Activated B cell treated with CpG ODN at 0.5 μM for 24 hours (primary cell): ENCODE results near the gene UBE2U. TPM values are rescaled to one million over a fixed set of nuclear protein-coding genes. Genes with fewer than 3 reads are reported as not detected.

ENCODE experiments used
- ATAC-seq: fragments of 200-7000 bp; cut with Tn5 transposase; one replicate; pipeline ENCODE4 v1.10.0; 2021; ENCODE audit warnings: low read depth, mild to moderate bottlenecking, moderate library complexity
- CTCF ChIA-PET: fragments of 350-600 bp; sonication (Branson Sonifier 250); formaldehyde crosslinking; loops from one replicate; lab custom pipeline; 2021; ENCODE audit warnings: antibody characterized with exemption; lab: Charles Lee
- POLR2A ChIA-PET: fragments of 350-600 bp; sonication (Branson Sonifier 250); formaldehyde crosslinking; loops from one replicate; lab custom pipeline; 2021; ENCODE audit warnings: antibody characterized with exemption; lab: Charles Lee
- DNase-seq: peaks from one replicate; pipeline ENCODE4 v3.0.0; 2022
- H3K27ac Mint-ChIP-seq: one replicate; pipeline ENCODE4 v1.8.0; 2020; ENCODE audit warnings: mixed read lengths
- H3K27me3 Mint-ChIP-seq: one replicate; pipeline ENCODE4 v1.8.0; 2021; ENCODE audit warnings: mixed read lengths
- H3K36me3 Mint-ChIP-seq: one replicate; pipeline ENCODE4 v1.8.0; 2021; ENCODE audit warnings: low read depth, mixed read lengths
- H3K4me1 Mint-ChIP-seq: one replicate; pipeline ENCODE4 v1.8.0; 2021; ENCODE audit warnings: mixed read lengths
- H3K4me3 Mint-ChIP-seq: one replicate; pipeline ENCODE4 v1.8.0; 2020; ENCODE audit warnings: mild to moderate bottlenecking, mixed read lengths
- H3K9me3 Mint-ChIP-seq: one replicate; pipeline ENCODE4 v1.8.0; 2020; ENCODE audit warnings: mixed read lengths
- intact Hi-C: fragments of 100-400 bp; cut with micrococcal nuclease; formaldehyde crosslinking; loops from one replicate; pipeline ENCODE4 v1.15.1; 2024
- total RNA-seq: library from RNA; stranded (reverse); gene quantifications from 2 replicates; pipeline ENCODE4 v1.2.3, GENCODE V29; 2022
- TF ChIP-seq, protein P1 (sequence below): fragments of 200-600 bp; IDR thresholded peaks from one replicate; pipeline ENCODE4 v1.8.0; 2022; ENCODE audit warnings: antibody characterized with exemption, mild to moderate bottlenecking

The UBE2U gene
- total RNA-seq, 1 donor from 2014 or later: not detected

GRCh38 chr1:64263856-64264255 lies 60.4 kb downstream of the UBE2U start:
- peaks cover 16% of the 10 kb centered on the region for H3K27me3 Mint-ChIP-seq
- H3K9me3 Mint-ChIP-seq: no peaks in the 10 kb centered on the region
- CTCF ChIA-PET: interaction anchor here (0.9 to 1.0 kb wide), 2 partner anchors 18 to 559 kb away, joined by 3 read pairs; no protein-coding TSS in a partner anchor
- POLR2A ChIA-PET: no interaction called here
- DNase-seq: no peak
- H3K27ac Mint-ChIP-seq: no peak overlapping the region
- intact Hi-C loops: no loop called here
- TF ChIP-seq, protein P1, sequence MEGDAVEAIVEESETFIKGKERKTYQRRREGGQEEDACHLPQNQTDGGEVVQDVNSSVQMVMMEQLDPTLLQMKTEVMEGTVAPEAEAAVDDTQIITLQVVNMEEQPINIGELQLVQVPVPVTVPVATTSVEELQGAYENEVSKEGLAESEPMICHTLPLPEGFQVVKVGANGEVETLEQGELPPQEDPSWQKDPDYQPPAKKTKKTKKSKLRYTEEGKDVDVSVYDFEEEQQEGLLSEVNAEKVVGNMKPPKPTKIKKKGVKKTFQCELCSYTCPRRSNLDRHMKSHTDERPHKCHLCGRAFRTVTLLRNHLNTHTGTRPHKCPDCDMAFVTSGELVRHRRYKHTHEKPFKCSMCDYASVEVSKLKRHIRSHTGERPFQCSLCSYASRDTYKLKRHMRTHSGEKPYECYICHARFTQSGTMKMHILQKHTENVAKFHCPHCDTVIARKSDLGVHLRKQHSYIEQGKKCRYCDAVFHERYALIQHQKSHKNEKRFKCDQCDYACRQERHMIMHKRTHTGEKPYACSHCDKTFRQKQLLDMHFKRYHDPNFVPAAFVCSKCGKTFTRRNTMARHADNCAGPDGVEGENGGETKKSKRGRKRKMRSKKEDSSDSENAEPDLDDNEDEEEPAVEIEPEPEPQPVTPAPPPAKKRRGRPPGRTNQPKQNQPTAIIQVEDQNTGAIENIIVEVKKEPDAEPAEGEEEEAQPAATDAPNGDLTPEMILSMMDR: no peak
- no peak overlapping the region for H3K4me3 Mint-ChIP-seq
- no peak for ATAC-seq
- no peaks in the 10 kb centered on the region for H3K4me1 Mint-ChIP-seq
- H3K36me3 Mint-ChIP-seq: no peaks in the 10 kb centered on the region

GRCh38 chr1:64265141-64265540 lies 61.7 kb downstream of the UBE2U start:
- DNase-seq: no peak
- Mint-ChIP-seq H3K36me3 (no peaks in the 10 kb centered on the region), H3K9me3 (no peaks in the 10 kb centered on the region), H3K27me3 (peaks cover 19% of the 10 kb centered on the region), H3K4me1 (no peaks in the 10 kb centered on the region), H3K27ac (no peak overlapping the region), H3K4me3 (no peak overlapping the region)
- CTCF ChIA-PET: no interaction called here
- intact Hi-C loops: loop anchor here (5.0 kb wide), 1 partner anchor 942 kb away; no protein-coding TSS in a partner anchor
- POLR2A ChIA-PET: no interaction called here
- TF ChIP-seq, protein P1: no peak
- no peak for ATAC-seq

- ChIA-PET POLR2A (no interaction called here), CTCF (no interaction called here)
- TF ChIP-seq, protein P1: no peak
- no peak overlapping the region for H3K27ac Mint-ChIP-seq
- intact Hi-C loops: loop anchor here (5.0 kb wide), 1 partner anchor 940 kb away; no protein-coding TSS in a partner anchor
- no peaks in the 10 kb centered on the region for H3K9me3 Mint-ChIP-seq
- H3K4me1 Mint-ChIP-seq: no peaks in the 10 kb centered on the region
- ATAC-seq (no peak), DNase-seq (no peak)
- H3K36me3 Mint-ChIP-seq: no peaks in the 10 kb centered on the region
- H3K4me3 Mint-ChIP-seq: no peak overlapping the region
- peaks cover 25% of the 10 kb centered on the region for H3K27me3 Mint-ChIP-seq
Observed at GRCh38 chr1:64266991-64267390, 63.6 kb downstream of the UBE2U start.

- intact Hi-C loops: loop anchor here (1.0 to 5.0 kb wide), 2 partner anchors 406 to 938 kb away; no protein-coding TSS in a partner anchor
- Mint-ChIP-seq H3K9me3 (no peaks in the 10 kb centered on the region), H3K4me1 (no peaks in the 10 kb centered on the region), H3K27ac (no peak overlapping the region), H3K4me3 (no peak overlapping the region), H3K36me3 (no peaks in the 10 kb centered on the region), H3K27me3 (peaks cover 25% of the 10 kb centered on the region)
- DNase-seq: no peak
- CTCF ChIA-PET: interaction anchor here (0.8 to 1.2 kb wide), 5 partner anchors 407 to 1419 kb away, joined by 3 to 6 read pairs (median 4); no protein-coding TSS in a partner anchor
- ATAC-seq: no peak
- TF ChIP-seq, protein P1: no peak
- POLR2A ChIA-PET: no interaction called here
Observed at GRCh38 chr1:64268653-64269557, 65.5 kb downstream of the UBE2U start.

DNA sequence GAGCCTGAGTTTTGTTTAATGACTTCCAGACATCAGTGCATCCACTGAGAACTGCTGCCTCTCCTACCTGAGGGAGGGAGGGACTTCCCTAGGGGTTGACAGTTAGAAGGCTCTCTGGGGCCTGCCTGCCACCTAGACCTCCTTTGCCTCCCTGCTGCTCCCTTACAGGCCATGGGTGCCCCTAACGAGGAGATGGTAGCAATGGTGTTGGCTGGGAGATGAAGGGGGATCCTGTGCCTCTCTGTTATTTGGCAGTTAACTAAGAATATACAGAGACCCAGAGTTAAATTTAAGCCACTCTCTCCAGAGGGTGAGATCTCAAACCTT lies 66.1 kb downstream of the UBE2U start:
- TF ChIP-seq, protein P1: no peak
- POLR2A ChIA-PET: no interaction called here
- Mint-ChIP-seq H3K4me3 (no peak overlapping the region), H3K4me1 (no peaks in the 10 kb centered on the region), H3K27me3 (peaks cover 24% of the 10 kb centered on the region), H3K9me3 (no peaks in the 10 kb centered on the region), H3K36me3 (no peaks in the 10 kb centered on the region), H3K27ac (no peak overlapping the region)
- intact Hi-C loops: loop anchor here (1.0 to 5.0 kb wide), 2 partner anchors 406 to 938 kb away; no protein-coding TSS in a partner anchor
- no peak for DNase-seq
- ATAC-seq: no peak
- CTCF ChIA-PET: interaction anchor here (0.9 kb wide), 1 partner anchor 406 kb away, joined by 4 read pairs; no protein-coding TSS in a partner anchor
